ENCODE data around the gene PLXDC1. TPM values are rescaled to one million over a fixed set of nuclear protein-coding genes. Genes with fewer than 3 reads are reported as not detected.

PLXDC1 gene
- total and polyA plus RNA-seq, 9 donors, result 11.6 to 58.6 (median 32.3) TPM

GRCh38 chr17:39107973-39108372 lies 43.5 kb downstream of the PLXDC1 start:
- Histone ChIP-seq H3K27ac (no peak overlapping the region), H3K4me1 (ENCODE audit: insufficient read depth) (peaks cover 4% of the 10 kb centered on the region), H3K9me3 (no peaks in the 10 kb centered on the region), H3K36me3 (no peaks in the 10 kb centered on the region), H3K27me3 (no peaks in the 10 kb centered on the region), H3K4me3 (no peak overlapping the region)
- WGBS, 3 donors, result 95 to 96% (median 95%) methylated on average over 8 of the region's 8 CpGs
- intact Hi-C loops (cut with DNase I), result no loop called here
- DNase-seq, result no peak
- no peak for TF ChIP-seq EP300 (IDR thresholded peaks at IDR 0.05)
- no peak for TF ChIP-seq POLR2A (IDR thresholded peaks at IDR 0.05)
- TF ChIP-seq CTCF (IDR thresholded peaks at IDR 0.05), result no peak

GRCh38 chr17:39107155-39107554 lies 44.3 kb downstream of the PLXDC1 start:
- H3K27me3 ChIP-seq, result no peaks in the 10 kb centered on the region
- DNase-seq, result no peak
- H3K4me1 ChIP-seq (ENCODE audit: insufficient read depth), result peaks cover 4% of the 10 kb centered on the region
- intact Hi-C loops (cut with DNase I), result no loop called here
- H3K9me3 ChIP-seq, result no peaks in the 10 kb centered on the region
- no peak overlapping the region for H3K4me3 ChIP-seq
- no peak overlapping the region for H3K27ac ChIP-seq
- 83 to 91% (median 84%) methylated on average over 7 of the region's 7 CpGs for WGBS, 3 donors
- H3K36me3 ChIP-seq, result no peaks in the 10 kb centered on the region
- no peak for TF ChIP-seq EP300 (IDR thresholded peaks at IDR 0.05)
- no peak for TF ChIP-seq POLR2A (IDR thresholded peaks at IDR 0.05)

- no peaks in the 10 kb centered on the region for H3K36me3 ChIP-seq
- peak overlapping the region; percentile 8 to 10 for H3K27ac ChIP-seq
- no peak overlapping the region for H3K4me3 ChIP-seq
- intact Hi-C loops (cut with DNase I), result no loop called here
- H3K4me1 ChIP-seq (ENCODE audit: insufficient read depth), result peaks cover 8% of the 10 kb centered on the region
- 89 to 96% (median 90%) methylated on average over 9 of the region's 9 CpGs for WGBS, 3 donors
- no peaks in the 10 kb centered on the region for H3K27me3 ChIP-seq
- no peaks in the 10 kb centered on the region for H3K9me3 ChIP-seq
- no peak for DNase-seq
- TF ChIP-seq EP300 (IDR thresholded peaks at IDR 0.05) (no peak), POLR2A (IDR thresholded peaks at IDR 0.05) (no peak), CTCF (IDR thresholded peaks at IDR 0.05) (no peak)
Measured at GRCh38 chr17:39105705-39106104, 45.7 kb downstream of the PLXDC1 start.

- H3K4me3 ChIP-seq, result no peak overlapping the region
- H3K4me1 ChIP-seq (ENCODE audit: insufficient read depth), result peaks cover 17% of the 10 kb centered on the region
- H3K36me3 ChIP-seq, result no peaks in the 10 kb centered on the region
- WGBS, 3 donors, result 65 to 72% (median 68%) methylated on average over 8 of the region's 8 CpGs
- no peaks in the 10 kb centered on the region for H3K9me3 ChIP-seq
- H3K27ac ChIP-seq, result peak overlapping the region in 1 of 2 donors; percentile 66
- intact Hi-C loops (cut with DNase I), result loop anchor here in 2 of 4 donors (1.0 to 5.0 kb wide), 2 partner anchors 47 to 48 kb away; partner anchors contain the start of gene PLXDC1 (in 1 of the 2)
- H3K27me3 ChIP-seq, result no peaks in the 10 kb centered on the region
- no peak for DNase-seq
- no peak for TF ChIP-seq CTCF (IDR thresholded peaks at IDR 0.05)
- no peak for TF ChIP-seq POLR2A (IDR thresholded peaks at IDR 0.05)
- no peak for TF ChIP-seq EP300 (IDR thresholded peaks at IDR 0.05)
Measured at GRCh38 chr17:39104657-39105056, 46.8 kb downstream of the PLXDC1 start.

- WGBS, 3 donors, result 20 to 41% (median 35%) methylated on average over 5 of the region's 5 CpGs
- H3K36me3 ChIP-seq, result no peaks in the 10 kb centered on the region
- peaks cover 22% of the 10 kb centered on the region for H3K4me1 ChIP-seq (ENCODE audit: insufficient read depth)
- peak overlapping the region in 1 of 2 donors; percentile 66 for H3K27ac ChIP-seq
- no peaks in the 10 kb centered on the region for H3K9me3 ChIP-seq
- H3K27me3 ChIP-seq, result no peaks in the 10 kb centered on the region
- H3K4me3 ChIP-seq, result no peak overlapping the region
- DNase-seq, result no peak
- TF ChIP-seq POLR2A (IDR thresholded peaks at IDR 0.05) (no peak), CTCF (IDR thresholded peaks at IDR 0.05) (no peak), EP300 (IDR thresholded peaks at IDR 0.05) (no peak)
- intact Hi-C loops (cut with DNase I), result loop anchor here in 2 of 4 donors (1.0 to 5.0 kb wide), 2 partner anchors 47 to 48 kb away; partner anchors contain the start of gene PLXDC1 (in 1 of the 2)
Measured at GRCh38 chr17:39104046-39104445, 47.4 kb downstream of the PLXDC1 start.
